ENCODE results near the gene NR6A1.

DNA sequence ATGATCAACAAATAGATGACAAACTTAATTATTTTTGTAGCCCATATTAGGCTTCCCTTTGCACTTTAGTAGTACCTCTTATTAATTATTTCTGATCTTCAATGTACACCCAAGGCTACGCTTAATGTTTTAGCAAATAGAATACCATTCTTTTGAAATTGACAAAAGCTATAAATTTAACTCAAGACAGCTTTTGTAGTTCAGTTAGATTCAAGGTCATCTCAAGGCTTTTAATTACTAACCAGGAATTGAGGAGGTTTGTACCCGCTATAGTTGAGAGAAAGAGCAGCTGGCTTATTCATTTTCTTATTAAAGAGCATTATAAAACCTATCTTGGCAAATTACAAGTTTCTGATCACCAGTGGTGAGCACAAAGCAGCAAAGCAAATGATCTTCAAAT lies 15.1 kb downstream of the NR6A1 start:
- TF ChIP-seq POLR2A (IDR thresholded peaks at IDR 0.05) (no peak), EP300 (IDR thresholded peaks at IDR 0.05; ENCODE audit: low read depth) (no peak)
